SU-DHL-6 (cell line): Measurements from ENCODE around the gene PER2.

ENCODE experiments used
- CTCF ChIP-seq: fragments of 200-600 bp; sonication (generic); IDR thresholded peaks from one replicate; pipeline ENCODE4 v1.5.1; 2017; ENCODE audit warnings: antibody characterized with exemption, mild to moderate bottlenecking, low read length, moderate library complexity; ENCODE audit not compliant: insufficient read depth, poor library complexity, severe bottlenecking
- EZH2phosphoT487 ChIP-seq: fragments of 200-600 bp; sonication (generic), shearing (Covaris generic); conservative IDR thresholded peaks from 2 replicates; pipeline ENCODE4 v1.6.1; 2018; ENCODE audit warnings: mild to moderate bottlenecking, antibody characterized with exemption, low read length, moderate library complexity, mixed read lengths

- TF ChIP-seq CTCF (no peak), EZH2phosphoT487 (no peak)
Measured at GRCh38 chr2:238267341-238267710, 21.1 kb downstream of the PER2 start.
